ENCODE results near the gene NCF4.

GRCh38 chr22:36860821-36861659 lies at the start of gene NCF4:
- TF ChIP-seq ZBTB20 (tag by site-specific recombination; IDR thresholded peaks at IDR 0.05) (no peak), ZNF24 (tag by site-specific recombination; IDR thresholded peaks at IDR 0.05) (no peak), CTCF (tag by site-specific recombination; IDR thresholded peaks at IDR 0.05) (no peak), ZSCAN18 (tag by site-specific recombination; IDR thresholded peaks at IDR 0.05) (no peak), ZNF423 (tag by site-specific recombination; IDR thresholded peaks at IDR 0.05) (no peak), ZNF274 (IDR thresholded peaks at IDR 0.05; ENCODE audit: low read length) (no peak), ZNF274 (tag by site-specific recombination; IDR thresholded peaks at IDR 0.05; ENCODE audit: borderline replicate concordance) (no peak), ZNF121 (tag by site-specific recombination; IDR thresholded peaks at IDR 0.05) (no peak)

Measured in HEK293 (cell line).